ENCODE measurements around the gene GRIFIN. TPM values are rescaled to one million over a fixed set of nuclear protein-coding genes. Genes with fewer than 3 reads are reported as not detected.

The GRIFIN gene
- total and polyA plus RNA-seq, 2 donors (not counting 1 experiment from before 2014, with no cell fraction given) = not detected

- H3K27me3 ChIP-seq (ENCODE audit: control insufficient read depth, insufficient read depth, low read length) = no peaks in the 10 kb centered on the region
- H3K9ac ChIP-seq (ENCODE audit: insufficient read depth, low read length) = no peak overlapping the region
- H3K9me3 ChIP-seq (ENCODE audit: control insufficient read depth, insufficient read depth, low read depth, low read length) = no peaks in the 10 kb centered on the region
- no peak overlapping the region for H3K4me3 ChIP-seq (replicated peaks in 1 of 4; ENCODE audit: control extremely low read depth in 1 of 4, insufficient read depth in 1 of 4, low read depth in 3 of 4, low read length in 4 of 4)
- H2AFZ ChIP-seq (ENCODE audit: low read length) = no peak overlapping the region
- no peaks in the 10 kb centered on the region for H4K20me1 ChIP-seq (ENCODE audit: control insufficient read depth, extremely low read depth, insufficient read depth, low read length)
- TF ChIP-seq CTCF (conservative IDR thresholded peaks at IDR 0.05 in 1 of 2, IDR thresholded peaks at IDR 0.05 in 1 of 2; ENCODE audit: low read depth in 1 of 2, low read length in 2 of 2) (no peak), EZH2 (IDR thresholded peaks at IDR 0.05; ENCODE audit: low read length, missing control alignments) (no peak)
- no peaks in the 10 kb centered on the region for H3K36me3 ChIP-seq (ENCODE audit: control insufficient read depth, insufficient read depth, low read length)
- no peak overlapping the region for H3K4me2 ChIP-seq (ENCODE audit: extremely low read depth, insufficient read depth, low read length)
- no peak for DNase-seq (ENCODE audit: low read depth in 2 of 2)
- no peaks in the 10 kb centered on the region for H3K4me1 ChIP-seq (ENCODE audit: control insufficient read depth, extremely low read depth, insufficient read depth, low read length)
- H3K27ac ChIP-seq (ENCODE audit: insufficient read depth, low read length) = no peak overlapping the region
- no peaks in the 10 kb centered on the region for H3K79me2 ChIP-seq (ENCODE audit: control insufficient read depth, insufficient read depth, low read length)
Measured at GRCh38 chr7:2452643-2453270, 23.4 kb downstream of the GRIFIN start.

GRCh38 chr7:2452074-2452507 lies 24.1 kb downstream of the GRIFIN start:
- Histone ChIP-seq H3K9ac (ENCODE audit: insufficient read depth, low read length) (no peak overlapping the region), H2AFZ (ENCODE audit: low read length) (peak overlapping the region; percentile 48), H3K9me3 (ENCODE audit: control insufficient read depth, insufficient read depth, low read depth, low read length) (no peaks in the 10 kb centered on the region), H3K27me3 (ENCODE audit: control insufficient read depth, insufficient read depth, low read length) (no peaks in the 10 kb centered on the region), H3K36me3 (ENCODE audit: control insufficient read depth, insufficient read depth, low read length) (no peaks in the 10 kb centered on the region), H3K27ac (ENCODE audit: insufficient read depth, low read length) (no peak overlapping the region), H3K4me1 (ENCODE audit: control insufficient read depth, extremely low read depth, insufficient read depth, low read length) (no peaks in the 10 kb centered on the region), H3K4me2 (ENCODE audit: extremely low read depth, insufficient read depth, low read length) (peak overlapping the region; percentile 45), H4K20me1 (ENCODE audit: control insufficient read depth, extremely low read depth, insufficient read depth, low read length) (no peaks in the 10 kb centered on the region), H3K4me3 (replicated peaks in 1 of 4; ENCODE audit: control extremely low read depth in 1 of 4, insufficient read depth in 1 of 4, low read depth in 3 of 4, low read length in 4 of 4) (no peak overlapping the region), H3K79me2 (ENCODE audit: control insufficient read depth, insufficient read depth, low read length) (no peaks in the 10 kb centered on the region)
- no peak for DNase-seq (ENCODE audit: low read depth in 2 of 2)
- TF ChIP-seq EZH2 (IDR thresholded peaks at IDR 0.05; ENCODE audit: low read length, missing control alignments) = no peak
- no peak for TF ChIP-seq CTCF (conservative IDR thresholded peaks at IDR 0.05 in 1 of 2, IDR thresholded peaks at IDR 0.05 in 1 of 2; ENCODE audit: low read depth in 1 of 2, low read length in 2 of 2)

- no peak for TF ChIP-seq EZH2 (IDR thresholded peaks at IDR 0.05; ENCODE audit: low read length, missing control alignments)
- TF ChIP-seq CTCF (conservative IDR thresholded peaks at IDR 0.05 in 1 of 2, IDR thresholded peaks at IDR 0.05 in 1 of 2; ENCODE audit: low read depth in 1 of 2, low read length in 2 of 2) = peak; percentile 77 to 83
- no peaks in the 10 kb centered on the region for H3K27me3 ChIP-seq (ENCODE audit: control insufficient read depth, insufficient read depth, low read length)
- no peaks in the 10 kb centered on the region for H4K20me1 ChIP-seq (ENCODE audit: control insufficient read depth, extremely low read depth, insufficient read depth, low read length)
- DNase-seq (ENCODE audit: low read depth in 2 of 2) = peak; percentile 54 to 63
- H3K4me1 ChIP-seq (ENCODE audit: control insufficient read depth, extremely low read depth, insufficient read depth, low read length) = no peaks in the 10 kb centered on the region
- H3K4me3 ChIP-seq (replicated peaks in 1 of 4; ENCODE audit: control extremely low read depth in 1 of 4, insufficient read depth in 1 of 4, low read depth in 3 of 4, low read length in 4 of 4) = peak overlapping the region in 1 of 4 experiments; percentile 40
- H3K9ac ChIP-seq (ENCODE audit: insufficient read depth, low read length) = no peak overlapping the region
- H3K36me3 ChIP-seq (ENCODE audit: control insufficient read depth, insufficient read depth, low read length) = no peaks in the 10 kb centered on the region
- no peak overlapping the region for H3K27ac ChIP-seq (ENCODE audit: insufficient read depth, low read length)
- peak overlapping the region; percentile 48 for H2AFZ ChIP-seq (ENCODE audit: low read length)
- peak overlapping the region; percentile 45 for H3K4me2 ChIP-seq (ENCODE audit: extremely low read depth, insufficient read depth, low read length)
- no peaks in the 10 kb centered on the region for H3K9me3 ChIP-seq (ENCODE audit: control insufficient read depth, insufficient read depth, low read depth, low read length)
- no peaks in the 10 kb centered on the region for H3K79me2 ChIP-seq (ENCODE audit: control insufficient read depth, insufficient read depth, low read length)
Measured at GRCh38 chr7:2451171-2452073, 24.8 kb downstream of the GRIFIN start.

Measured in fibroblast of lung (primary cell).